Erythroblast (primary cell): Measurements from ENCODE around the gene INPP4B.

Experiments used
- GATA1 ChIP-seq: IDR thresholded peaks from 2 replicates; pipeline ENCODE4 v1.6.1; 2011; ENCODE audit warnings: low read depth, mild to moderate bottlenecking, control low read depth, low read length, moderate library complexity
- POLR2A ChIP-seq: IDR thresholded peaks from 2 replicates; pipeline ENCODE4 v1.6.1; 2011; ENCODE audit warnings: mild to moderate bottlenecking, low read length

GRCh38 chr4:142129931-142130330 lies 716.2 kb downstream of the INPP4B start:
- no peak for TF ChIP-seq POLR2A
- TF ChIP-seq GATA1, result no peak
